AG10803 (cell line): ENCODE data around the gene RARRES1.
A peak's percentile ranks its signal among the peaks of the same experiment; 100 is the strongest.

ENCODE experiments used
- DNase-seq: peaks from one replicate; pipeline ENCODE4 v3.0.0; 2010; ENCODE audit warnings: low read depth
- H3K4me3 ChIP-seq: 2 replicates; pipeline ENCODE4 v1.5.1; 2011; ENCODE audit warnings: mild to moderate bottlenecking, low read length, control low read depth
- TF ChIP-seq, protein P1 (sequence below): conservative IDR thresholded peaks from 2 replicates; pipeline ENCODE4 v1.5.1; 2011; ENCODE audit warnings: mild to moderate bottlenecking, low read length, control low read depth, inconsistent platforms

RARRES1 gene

DNA sequence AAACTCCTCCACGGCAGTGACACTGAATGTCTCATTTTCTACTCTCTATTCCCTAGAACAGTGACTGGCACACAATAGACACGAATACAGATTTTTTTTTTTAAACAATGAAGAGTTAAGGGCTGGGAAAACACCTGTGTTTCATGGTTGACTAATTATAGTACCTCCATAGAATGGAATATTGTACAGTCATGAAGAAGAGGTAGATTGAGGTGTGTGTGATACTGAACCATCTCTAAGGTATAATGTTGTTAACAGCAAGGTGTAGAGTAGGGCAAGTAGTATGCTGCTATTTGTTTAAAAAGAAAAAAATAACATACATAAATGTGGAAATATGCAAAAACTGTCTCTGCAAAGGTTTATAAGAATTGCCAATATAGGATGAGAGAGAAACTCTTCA is 5.2 kb upstream of the RARRES1 start:
- H3K4me3 ChIP-seq, result no peak overlapping the region
- no peak for DNase-seq
- TF ChIP-seq, protein P1, sequence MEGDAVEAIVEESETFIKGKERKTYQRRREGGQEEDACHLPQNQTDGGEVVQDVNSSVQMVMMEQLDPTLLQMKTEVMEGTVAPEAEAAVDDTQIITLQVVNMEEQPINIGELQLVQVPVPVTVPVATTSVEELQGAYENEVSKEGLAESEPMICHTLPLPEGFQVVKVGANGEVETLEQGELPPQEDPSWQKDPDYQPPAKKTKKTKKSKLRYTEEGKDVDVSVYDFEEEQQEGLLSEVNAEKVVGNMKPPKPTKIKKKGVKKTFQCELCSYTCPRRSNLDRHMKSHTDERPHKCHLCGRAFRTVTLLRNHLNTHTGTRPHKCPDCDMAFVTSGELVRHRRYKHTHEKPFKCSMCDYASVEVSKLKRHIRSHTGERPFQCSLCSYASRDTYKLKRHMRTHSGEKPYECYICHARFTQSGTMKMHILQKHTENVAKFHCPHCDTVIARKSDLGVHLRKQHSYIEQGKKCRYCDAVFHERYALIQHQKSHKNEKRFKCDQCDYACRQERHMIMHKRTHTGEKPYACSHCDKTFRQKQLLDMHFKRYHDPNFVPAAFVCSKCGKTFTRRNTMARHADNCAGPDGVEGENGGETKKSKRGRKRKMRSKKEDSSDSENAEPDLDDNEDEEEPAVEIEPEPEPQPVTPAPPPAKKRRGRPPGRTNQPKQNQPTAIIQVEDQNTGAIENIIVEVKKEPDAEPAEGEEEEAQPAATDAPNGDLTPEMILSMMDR, result no peak

DNA sequence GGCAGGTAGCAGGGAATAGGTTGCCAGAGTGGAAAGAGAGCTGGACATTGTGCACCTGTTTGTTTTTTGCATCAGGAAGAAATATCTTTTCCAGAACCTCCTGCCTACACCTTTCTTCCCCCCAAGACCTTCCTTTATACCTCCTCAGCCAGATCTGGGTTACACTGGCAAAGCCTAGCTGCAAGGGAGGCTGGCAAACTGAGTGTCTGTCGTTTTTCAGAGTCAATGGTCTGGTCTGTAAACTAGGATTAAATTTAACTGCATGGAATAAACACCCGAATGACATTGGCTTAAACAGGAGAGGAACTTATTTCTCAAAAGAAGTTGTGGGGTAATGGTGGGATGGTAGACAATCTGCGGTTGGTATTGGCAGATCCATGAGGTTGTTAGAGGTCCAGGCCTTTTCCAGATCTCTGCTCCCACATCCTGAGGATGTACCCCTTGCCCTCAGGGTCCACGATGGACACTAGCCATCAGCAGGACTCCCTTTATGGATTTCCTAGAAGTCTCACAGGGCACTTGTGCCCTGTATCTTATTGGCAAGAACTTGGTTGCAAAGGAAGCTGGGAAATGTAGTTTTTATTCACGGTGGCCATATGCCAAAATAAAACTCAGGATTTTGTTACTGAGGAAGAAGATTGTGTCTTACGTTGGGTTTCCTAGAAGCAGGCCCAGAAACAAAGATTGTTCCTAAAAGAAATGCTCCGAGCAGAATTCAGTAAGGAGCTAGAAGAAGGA is 3.2 kb upstream of the RARRES1 start:
- no peak overlapping the region for H3K4me3 ChIP-seq
- TF ChIP-seq, protein P1, result no peak
- no peak for DNase-seq

DNA sequence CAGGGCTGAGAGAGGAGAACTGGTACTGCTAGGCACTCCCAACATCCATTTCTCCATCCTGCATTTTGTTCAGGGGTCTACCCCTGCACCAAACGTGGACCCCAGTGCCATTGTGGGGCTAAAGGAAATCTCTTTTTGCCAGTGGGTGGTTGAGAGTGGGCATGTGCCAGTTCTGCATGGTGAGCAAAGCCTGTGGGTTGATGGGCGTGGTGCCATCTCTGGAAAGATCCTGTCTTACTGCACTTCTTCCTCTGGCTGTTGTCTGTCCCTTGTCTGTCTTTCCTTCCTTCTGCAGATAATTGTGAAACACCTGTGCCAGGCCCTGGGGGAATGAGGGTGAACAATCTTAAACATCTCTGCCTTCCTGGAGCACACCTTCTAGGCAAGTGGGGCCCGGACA is 1.4 kb upstream of the RARRES1 start:
- TF ChIP-seq, protein P1, result no peak
- DNase-seq, result no peak
- no peak overlapping the region for H3K4me3 ChIP-seq

DNA sequence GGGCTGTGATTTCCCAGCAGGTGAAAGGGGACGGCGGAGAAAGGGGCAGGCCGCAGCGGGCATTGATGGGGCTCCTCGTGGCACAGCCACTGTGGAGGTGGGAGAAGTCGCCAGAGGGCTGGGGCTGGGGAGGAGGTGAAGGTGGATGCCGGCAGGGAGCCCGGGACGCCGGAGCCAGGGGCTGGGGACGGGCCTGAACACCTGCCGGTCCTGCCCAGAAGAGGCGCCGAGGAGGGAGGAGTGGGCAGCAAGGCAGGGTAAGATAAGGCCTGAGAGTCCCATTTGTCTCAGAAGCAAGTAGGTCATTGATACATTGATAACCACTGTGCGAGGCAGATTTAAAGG is 571 bp upstream of the RARRES1 start:
- TF ChIP-seq, protein P1, result no peak
- no peak for DNase-seq
- H3K4me3 ChIP-seq, result peak overlapping the region; percentile 59

DNA sequence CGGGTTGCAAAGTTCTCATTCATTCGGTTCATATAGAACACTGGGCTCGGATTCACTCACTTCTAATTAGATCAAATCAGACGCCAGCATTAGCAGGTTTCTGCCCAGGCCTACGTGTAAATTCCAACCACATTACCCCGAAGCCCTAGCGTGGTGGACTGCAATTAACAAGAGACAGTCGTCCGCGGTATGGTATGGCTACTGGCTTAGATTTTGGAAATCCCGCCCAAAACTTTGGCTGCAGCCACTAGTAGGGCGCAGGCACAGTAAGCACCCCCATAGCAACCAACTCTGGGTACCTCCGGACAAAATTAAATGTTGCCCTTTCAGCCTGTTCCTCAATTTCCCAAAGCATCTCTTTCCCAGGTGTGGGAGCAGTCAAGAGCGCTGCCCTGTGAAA is 771 bp downstream of the RARRES1 start:
- no peak for DNase-seq
- TF ChIP-seq, protein P1, result no peak
- H3K4me3 ChIP-seq, result peak overlapping the region; percentile 59

DNA sequence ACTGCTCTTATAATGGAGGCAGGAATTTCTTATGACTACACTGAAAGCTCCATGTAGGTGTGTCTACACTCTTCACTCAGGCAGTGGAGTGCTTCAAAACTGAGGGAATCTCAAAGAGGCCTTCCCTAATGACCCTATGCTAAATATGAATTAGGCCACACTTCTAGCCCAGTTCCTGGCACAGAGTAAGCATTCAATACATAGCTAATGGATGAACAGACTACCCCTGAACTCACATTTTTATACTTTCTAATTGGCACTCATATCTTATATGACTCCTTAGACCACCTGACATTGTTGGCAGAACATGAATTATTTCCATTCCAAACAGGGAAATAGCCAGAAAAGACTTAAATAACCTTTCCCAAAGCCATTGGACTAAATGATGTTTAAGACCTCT is 3.4 kb downstream of the RARRES1 start:
- TF ChIP-seq, protein P1, result no peak
- DNase-seq, result no peak
- no peak overlapping the region for H3K4me3 ChIP-seq

DNA sequence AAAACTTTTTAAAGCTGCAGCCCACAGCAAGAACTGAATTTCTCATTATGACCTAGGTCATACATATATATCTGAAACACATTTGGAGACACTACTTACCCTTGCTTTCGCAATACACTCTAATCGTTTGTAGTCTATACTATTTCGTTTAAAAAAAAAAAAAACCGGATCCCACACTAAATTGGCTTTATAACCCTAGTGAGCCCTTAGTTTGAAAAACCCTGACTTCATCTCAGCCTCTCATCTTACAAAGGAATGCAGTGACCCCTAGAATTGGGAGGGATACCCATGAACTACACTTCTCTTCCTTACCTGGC is 4.2 kb downstream of the RARRES1 start:
- no peak overlapping the region for H3K4me3 ChIP-seq
- no peak for DNase-seq
- TF ChIP-seq, protein P1, result no peak
